OCI-LY7 (cell line): ENCODE measurements around the gene PKD1L1. TPM values are rescaled to one million over a fixed set of nuclear protein-coding genes. Genes with fewer than 3 reads are reported as not detected.

Experiments
- BruUV-seq: library from RNA; stranded (reverse); fragments of 400-500 nt; replicated peaks from 2 replicates; lab custom pipeline; 2021; lab: Mats Ljungman, UMichigan
- CTCF ChIA-PET: fragments of 300-600 bp; sonication (Branson Sonifier 250); formaldehyde crosslinking; loops from one replicate; lab custom pipeline; 2022; ENCODE audit warnings: antibody characterized with exemption; ENCODE audit not compliant: unreplicated experiment; lab: Charles Lee
- POLR2A ChIA-PET: fragments of 300-600 bp; sonication (Branson Sonifier 250); formaldehyde crosslinking; loops from one replicate; lab custom pipeline; 2022; ENCODE audit warnings: antibody characterized with exemption; lab: Charles Lee
- DNase-seq: peaks from one replicate; pipeline ENCODE4 v3.0.0-alpha.2; 2015; ENCODE audit warnings: low spot score
- H2AFZ ChIP-seq: fragments of 200-600 bp; sonication (generic), shearing (Covaris generic); 2 replicates; pipeline ENCODE4 v1.6.1; 2014; ENCODE audit warnings: mild to moderate bottlenecking, antibody characterized with exemption, low read length, moderate library complexity
- H3K27ac ChIP-seq: fragments of 200-600 bp; sonication (generic); 2 replicates; pipeline ENCODE4 v1.5.1; 2014; ENCODE audit warnings: mixed run types, low read depth, mild to moderate bottlenecking, moderate library complexity, low read length, inconsistent platforms; ENCODE audit not compliant: poor library complexity, severe bottlenecking
- H3K36me3 ChIP-seq: fragments of 200-600 bp; sonication (generic); 2 replicates; pipeline ENCODE4 v1.6.1; 2014; ENCODE audit warnings: mild to moderate bottlenecking, antibody characterized with exemption, low read length, moderate library complexity, mixed read lengths; ENCODE audit not compliant: insufficient read depth
- H3K4me1 ChIP-seq: fragments of 200-600 bp; sonication (generic); 2 replicates; pipeline ENCODE4 v1.5.1; 2014; ENCODE audit warnings: mild to moderate bottlenecking, low read length; ENCODE audit not compliant: insufficient read depth, poor library complexity, severe bottlenecking
- H3K4me2 ChIP-seq: fragments of 200-600 bp; sonication (generic); 2 replicates; pipeline ENCODE4 v1.6.1; 2014; ENCODE audit warnings: mild to moderate bottlenecking, low read length
- H3K4me3 ChIP-seq: fragments of 200-600 bp; sonication (generic); 2 replicates; pipeline ENCODE4 v1.5.1; 2014; ENCODE audit warnings: mild to moderate bottlenecking, low read depth, low read length; ENCODE audit not compliant: poor library complexity, severe bottlenecking
- H3K79me2 ChIP-seq: fragments of 200-600 bp; sonication (generic); 2 replicates; pipeline ENCODE4 v1.6.1; 2016; ENCODE audit warnings: low read depth, mild to moderate bottlenecking, low read length, moderate library complexity, mixed read lengths; ENCODE audit not compliant: insufficient read depth
- H3K9me2 ChIP-seq: fragments of 200-600 bp; sonication (generic); 2 replicates; pipeline ENCODE4 v1.6.1; 2016; ENCODE audit warnings: mild to moderate bottlenecking, low read length, mixed read lengths; ENCODE audit not compliant: insufficient read depth
- H3K9me3 ChIP-seq: fragments of 200-600 bp; sonication (generic); 2 replicates; pipeline ENCODE4 v1.6.1; 2014; ENCODE audit warnings: mild to moderate bottlenecking, mixed run types, low read length, mixed read lengths
- H4K20me1 ChIP-seq: fragments of 200-600 bp; sonication (generic); 2 replicates; pipeline ENCODE4 v1.6.1; 2014; ENCODE audit warnings: mild to moderate bottlenecking, antibody characterized with exemption, low read length, moderate library complexity, mixed read lengths; ENCODE audit not compliant: insufficient read depth
- CTCF ChIP-seq: fragments of 200-600 bp; sonication (generic); conservative IDR thresholded peaks from 2 replicates; pipeline ENCODE4 v1.5.1; 2014; ENCODE audit warnings: mild to moderate bottlenecking, antibody characterized with exemption, low read length, moderate library complexity, mixed read lengths
- EZH2phosphoT487 ChIP-seq: fragments of 200-600 bp; sonication (generic); IDR thresholded peaks from 2 replicates; pipeline ENCODE4 v1.6.1; 2018; ENCODE audit warnings: low read depth, borderline replicate concordance, mild to moderate bottlenecking, mixed run types, antibody characterized with exemption, low read length, moderate library complexity, mixed read lengths
- intact Hi-C: fragments of 100-400 bp; cut with micrococcal nuclease; formaldehyde crosslinking; loops from one replicate; pipeline ENCODE4 v1.10.0; 2022; ENCODE audit not compliant: unreplicated experiment
- total RNA-seq, 2 experiments: library from RNA; depleted of rRNA in 1 of 2; stranded (reverse); fragments of >200 nt in 1 of 2; shearing (Covaris generic) in 1 of 2; gene quantifications; 2 replicates each; pipeline ENCODE4 v1.2.3, GENCODE V29; 2014 to 2022

Gene PKD1L1
- total RNA-seq, 2 experiments from 2014 or later, result 0.19 to 0.63 TPM

DNA sequence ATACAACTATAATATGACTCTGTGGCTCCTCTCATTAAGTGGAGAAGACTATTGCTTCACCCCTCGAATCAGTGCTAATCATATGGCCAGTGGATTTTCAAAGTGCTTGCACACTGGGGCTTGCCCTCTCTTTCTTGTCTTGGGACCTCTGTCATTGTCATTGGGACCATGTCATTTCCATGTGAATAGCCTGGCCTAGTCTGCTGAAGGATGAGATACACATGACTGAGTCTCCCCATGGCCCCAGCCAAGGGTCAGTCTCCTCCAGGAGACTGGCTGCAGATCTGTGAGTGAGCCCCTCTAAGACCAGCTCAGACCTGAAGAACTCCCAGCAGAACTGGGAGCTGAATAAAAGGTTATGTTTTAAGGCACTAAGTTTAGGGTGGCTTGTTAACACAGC, 39.5 kb downstream of the PKD1L1 start:
- BruUV-seq, result no TSS peak
- Histone ChIP-seq H3K4me2 (no peak overlapping the region), H3K4me1 (no peaks in the 10 kb centered on the region), H3K9me3 (no peaks in the 10 kb centered on the region), H3K27ac (no peak overlapping the region), H3K79me2 (no peaks in the 10 kb centered on the region), H3K36me3 (no peaks in the 10 kb centered on the region), H3K4me3 (no peak overlapping the region), H4K20me1 (no peaks in the 10 kb centered on the region), H2AFZ (no peak overlapping the region), H3K9me2 (no peaks in the 10 kb centered on the region)
- TF ChIP-seq EZH2phosphoT487, result no peak
- no peak for TF ChIP-seq CTCF
- no peak for DNase-seq
- POLR2A ChIA-PET, result no interaction called here
- CTCF ChIA-PET, result interaction anchor here (0.5 kb wide), 1 partner anchor 641 kb away, joined by 5 read pairs; no protein-coding TSS in a partner anchor
- intact Hi-C loops, result no loop called here

GRCh38 chr7:47907981-47908616, 40.2 kb downstream of the PKD1L1 start:
- Histone ChIP-seq H3K36me3 (no peaks in the 10 kb centered on the region), H2AFZ (no peak overlapping the region), H3K9me3 (no peaks in the 10 kb centered on the region), H3K4me2 (no peak overlapping the region), H3K4me1 (no peaks in the 10 kb centered on the region), H3K27ac (no peak overlapping the region), H3K79me2 (no peaks in the 10 kb centered on the region), H4K20me1 (no peaks in the 10 kb centered on the region), H3K9me2 (no peaks in the 10 kb centered on the region), H3K4me3 (no peak overlapping the region)
- ChIA-PET CTCF (interaction anchor here (0.5 kb wide), 1 partner anchor 641 kb away, joined by 5 read pairs; no protein-coding TSS in a partner anchor), POLR2A (interaction anchor here (1.0 to 1.3 kb wide), 2 partner anchors 10 to 155 kb away, joined by 3 to 4 read pairs; no protein-coding TSS in a partner anchor)
- TF ChIP-seq CTCF (no peak), EZH2phosphoT487 (no peak)
- DNase-seq, result no peak
- intact Hi-C loops, result no loop called here
- BruUV-seq, result no TSS peak

GRCh38 chr7:47906883-47907282, 41.4 kb downstream of the PKD1L1 start:
- H3K9me3 ChIP-seq, result no peaks in the 10 kb centered on the region

More at GRCh38 chr7:47906883-47907282, 41.4 kb downstream of the PKD1L1 start:
- ChIA-PET POLR2A (no interaction called here), CTCF (no interaction called here)
- BruUV-seq, result no TSS peak
- H4K20me1 ChIP-seq, result no peaks in the 10 kb centered on the region
- intact Hi-C loops, result no loop called here
- no peak overlapping the region for H3K27ac ChIP-seq
- H3K4me2 ChIP-seq, result no peak overlapping the region
- H2AFZ ChIP-seq, result no peak overlapping the region
- no peak for DNase-seq
- no peaks in the 10 kb centered on the region for H3K4me1 ChIP-seq
- TF ChIP-seq CTCF (no peak), EZH2phosphoT487 (no peak)
- H3K9me2 ChIP-seq, result no peaks in the 10 kb centered on the region
- no peaks in the 10 kb centered on the region for H3K79me2 ChIP-seq
- no peaks in the 10 kb centered on the region for H3K36me3 ChIP-seq
- H3K4me3 ChIP-seq, result no peak overlapping the region
